Calu3 (cell line): ENCODE measurements around the gene HMGB1. TPM values are rescaled to one million over a fixed set of nuclear protein-coding genes. Genes with fewer than 3 reads are reported as not detected.
"Not testable (repeated sequence)": the region's sequence is repeated elsewhere in the genome, so short reads cannot be mapped to it uniquely, and the experiment has no call there.

Source experiments
- BruUV-seq: library from RNA; stranded (reverse); fragments of 400-500 nt; replicated peaks from 2 replicates; lab custom pipeline; 2021; lab: Mats Ljungman, UMichigan
- CTCF ChIA-PET: fragments of 300-600 bp; sonication (Branson Sonifier 250); formaldehyde crosslinking; loops from one replicate; lab custom pipeline; 2022; ENCODE audit warnings: antibody characterized with exemption; lab: Charles Lee
- DNase-seq: peaks from one replicate; pipeline ENCODE4 v3.0.0; 2022
- H3K27ac Mint-ChIP-seq: one replicate; pipeline ENCODE4 v1.8.0; 2022; ENCODE audit warnings: mixed read lengths; ENCODE audit not compliant: unreplicated experiment
- H3K27me3 Mint-ChIP-seq: one replicate; pipeline ENCODE4 v1.8.0; 2022; ENCODE audit warnings: mixed read lengths; ENCODE audit not compliant: unreplicated experiment
- H3K36me3 Mint-ChIP-seq: one replicate; pipeline ENCODE4 v1.8.0; 2022; ENCODE audit warnings: mild to moderate bottlenecking, moderate library complexity, mixed read lengths; ENCODE audit not compliant: insufficient read depth, unreplicated experiment
- H3K4me1 Mint-ChIP-seq: one replicate; pipeline ENCODE4 v1.8.0; 2022; ENCODE audit warnings: mild to moderate bottlenecking, low read depth, mixed read lengths; ENCODE audit not compliant: unreplicated experiment
- H3K4me3 Mint-ChIP-seq: one replicate; pipeline ENCODE4 v1.8.0; 2022; ENCODE audit warnings: mild to moderate bottlenecking, low read depth, moderate library complexity, mixed read lengths; ENCODE audit not compliant: unreplicated experiment
- H3K9me3 Mint-ChIP-seq: one replicate; pipeline ENCODE4 v1.8.0; 2022; ENCODE audit warnings: low read depth, mixed read lengths; ENCODE audit not compliant: unreplicated experiment
- CTCF ChIP-seq: fragments of 200-600 bp; IDR thresholded peaks from one replicate; pipeline ENCODE4 v1.8.0; 2022; ENCODE audit warnings: antibody characterized with exemption; ENCODE audit not compliant: unreplicated experiment
- intact Hi-C: fragments of 100-400 bp; cut with micrococcal nuclease; formaldehyde crosslinking; loops from one replicate; pipeline ENCODE4 v1.10.0; 2022; ENCODE audit not compliant: unreplicated experiment
- total RNA-seq: library from RNA; stranded (reverse); gene quantifications from 2 replicates; pipeline ENCODE4 v1.2.3, GENCODE V29; 2022

Gene HMGB1
- total RNA-seq, 1 experiment from 2014 or later, result 410 TPM

- peaks cover 16% of the 10 kb centered on the region for H3K36me3 Mint-ChIP-seq
- DNase-seq, result no peak
- no peak for TF ChIP-seq CTCF
- BruUV-seq, result no TSS peak
- no peaks in the 10 kb centered on the region for H3K9me3 Mint-ChIP-seq
- H3K4me1 Mint-ChIP-seq, result no peaks in the 10 kb centered on the region
- intact Hi-C loops, result no loop called here
- H3K4me3 Mint-ChIP-seq, result no peak overlapping the region
- CTCF ChIA-PET, result no interaction called here
- H3K27ac Mint-ChIP-seq, result no peak overlapping the region
- H3K27me3 Mint-ChIP-seq, result no peaks in the 10 kb centered on the region
Measured at GRCh38 chr13:30457306-30457891, 8.3 kb downstream of the HMGB1 start.

GRCh38 chr13:30456290-30456689, 9.4 kb downstream of the HMGB1 start:
- H3K36me3 Mint-ChIP-seq, result peaks cover 12% of the 10 kb centered on the region
- intact Hi-C loops, result no loop called here
- no peak for TF ChIP-seq CTCF
- no TSS peak for BruUV-seq
- CTCF ChIA-PET, result no interaction called here
- no peak for DNase-seq
- H3K27ac Mint-ChIP-seq, result no peak overlapping the region
- H3K4me1 Mint-ChIP-seq, result no peaks in the 10 kb centered on the region
- H3K9me3 Mint-ChIP-seq, result no peaks in the 10 kb centered on the region
- H3K4me3 Mint-ChIP-seq, result no peak overlapping the region
- H3K27me3 Mint-ChIP-seq, result no peaks in the 10 kb centered on the region

GRCh38 chr13:30454991-30455390, 10.7 kb downstream of the HMGB1 start:
- Mint-ChIP-seq H3K4me1 (no peaks in the 10 kb centered on the region), H3K36me3 (peaks cover 10% of the 10 kb centered on the region), H3K27me3 (no peaks in the 10 kb centered on the region), H3K4me3 (no peak overlapping the region), H3K9me3 (no peaks in the 10 kb centered on the region), H3K27ac (no peak overlapping the region)
- intact Hi-C loops, result no loop called here
- DNase-seq, result no peak
- CTCF ChIA-PET, result no interaction called here
- BruUV-seq, result no TSS peak
- no peak for TF ChIP-seq CTCF

- DNase-seq, result no peak
- CTCF ChIA-PET, result interaction anchor here (0.7 kb wide), 1 partner anchor 312 kb away, joined by 7 read pairs; no protein-coding TSS in a partner anchor
- Mint-ChIP-seq H3K9me3 (no peaks in the 10 kb centered on the region), H3K4me3 (no peak overlapping the region), H3K36me3 (peaks cover under 1% of the 10 kb centered on the region), H3K27ac (no peak overlapping the region), H3K4me1 (no peaks in the 10 kb centered on the region), H3K27me3 (no peaks in the 10 kb centered on the region)
- intact Hi-C loops, result no loop called here
- no peak for TF ChIP-seq CTCF
- BruUV-seq, result no TSS peak
Measured at GRCh38 chr13:30453727-30454126, 12.0 kb downstream of the HMGB1 start.

- CTCF ChIA-PET, H3K4me3 Mint-ChIP-seq, H3K27ac Mint-ChIP-seq, H3K36me3 Mint-ChIP-seq, H3K4me1 Mint-ChIP-seq, H3K9me3 Mint-ChIP-seq, H3K27me3 Mint-ChIP-seq, DNase-seq, BruUV-seq, intact Hi-C loops: not testable (repeated sequence)
Measured at GRCh38 chr13:30451476-30451875, 14.3 kb downstream of the HMGB1 start.
